HPDE6-E6E7 (cell line): ENCODE results near the gene PPP1R26.

Source experiments
- DNase-seq: peaks from one replicate; pipeline ENCODE4 v3.0.0; 2011; ENCODE audit warnings: missing footprints; ENCODE audit errors: extremely low spot score

PPP1R26 gene

DNA sequence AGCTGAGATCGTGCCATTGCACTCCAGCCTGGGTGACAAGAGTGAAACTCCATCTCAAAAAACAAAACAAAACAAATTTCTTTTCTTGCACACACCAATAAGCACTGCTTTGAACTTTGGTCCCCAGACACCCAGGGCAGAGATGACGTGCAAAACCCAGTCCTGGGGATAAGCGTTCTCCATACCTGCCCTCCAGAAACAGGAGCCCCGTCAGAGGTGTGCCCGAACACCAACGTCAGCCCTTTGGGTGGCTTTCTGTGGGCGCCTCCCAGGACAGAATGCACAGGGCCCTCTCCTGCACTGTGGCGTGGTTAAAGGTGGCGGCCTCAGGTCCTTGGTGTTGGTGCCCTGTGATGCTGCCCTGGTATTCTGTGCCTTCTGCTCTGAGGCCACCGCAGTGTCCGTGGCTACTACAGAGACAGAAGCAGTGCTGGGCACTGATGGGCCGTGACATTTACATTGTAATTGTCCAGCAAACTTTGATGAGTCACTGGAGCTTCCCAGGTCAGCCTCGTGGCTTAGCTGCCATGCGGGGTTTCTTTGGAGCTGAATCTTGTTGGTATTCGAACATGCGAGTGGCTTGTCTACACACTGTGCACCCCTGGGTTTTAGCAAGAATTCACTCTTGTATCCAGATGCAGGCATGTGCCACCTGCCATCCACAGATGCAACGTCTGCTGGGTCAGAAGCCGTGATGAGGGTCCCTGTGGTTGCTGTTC is 9.8 kb downstream of the PPP1R26 start:
- no peak for DNase-seq

DNA sequence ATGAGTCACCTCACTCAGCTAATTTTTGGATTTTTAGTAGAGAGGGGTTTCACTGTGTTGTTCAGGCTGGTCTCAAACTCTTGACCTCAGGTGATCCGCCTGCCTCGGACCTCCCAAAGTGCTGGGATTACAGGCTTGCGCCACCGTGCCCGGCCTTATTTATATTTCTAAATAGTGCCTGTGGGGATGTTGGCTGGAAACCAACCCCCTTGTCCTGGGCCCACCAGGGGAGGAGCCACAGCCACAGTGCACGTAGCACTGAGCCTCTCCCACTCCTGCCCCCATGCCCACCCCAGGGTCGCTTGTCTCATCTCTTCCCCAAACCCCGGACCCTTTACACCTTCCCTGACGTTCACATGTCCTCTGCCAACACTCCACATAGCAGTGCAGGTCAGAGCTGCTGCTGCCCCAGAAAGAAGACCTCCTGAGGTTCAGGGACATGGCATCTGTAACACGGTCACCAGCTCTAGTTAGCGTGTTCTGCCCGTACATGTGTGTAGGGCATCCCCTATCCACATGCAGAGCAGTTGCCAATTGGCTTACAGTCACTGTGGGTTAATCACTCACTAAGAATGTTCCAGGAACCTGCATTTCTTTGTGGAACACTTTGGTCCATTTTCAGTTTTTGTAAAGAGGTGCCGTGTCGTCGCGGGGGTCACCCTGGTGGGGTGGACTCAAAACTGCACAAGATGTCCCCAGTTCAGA is 10.7 kb downstream of the PPP1R26 start:
- no peak for DNase-seq

GRCh38 chr9:135490980-135491464 is 11.4 kb downstream of the PPP1R26 start:
- DNase-seq: no peak

DNA sequence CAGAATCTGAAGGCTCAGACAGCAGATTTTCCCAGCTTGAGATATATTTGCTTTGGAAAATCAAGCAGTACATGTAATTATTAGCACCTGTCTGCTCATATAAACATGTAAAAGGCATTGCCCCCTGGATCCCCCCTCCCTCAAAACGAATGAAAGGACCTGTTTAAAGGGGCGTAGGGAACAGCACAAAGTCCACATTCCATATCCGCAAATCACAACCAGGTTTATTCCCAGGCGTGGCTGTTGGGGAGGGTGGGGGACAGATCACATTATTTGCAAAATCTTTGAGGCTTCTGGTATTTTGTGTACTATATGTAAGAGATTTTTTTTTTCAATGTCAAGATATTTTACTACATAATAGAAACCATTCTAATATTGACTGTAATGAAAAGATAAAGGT is 12.2 kb downstream of the PPP1R26 start:
- DNase-seq: no peak

DNA sequence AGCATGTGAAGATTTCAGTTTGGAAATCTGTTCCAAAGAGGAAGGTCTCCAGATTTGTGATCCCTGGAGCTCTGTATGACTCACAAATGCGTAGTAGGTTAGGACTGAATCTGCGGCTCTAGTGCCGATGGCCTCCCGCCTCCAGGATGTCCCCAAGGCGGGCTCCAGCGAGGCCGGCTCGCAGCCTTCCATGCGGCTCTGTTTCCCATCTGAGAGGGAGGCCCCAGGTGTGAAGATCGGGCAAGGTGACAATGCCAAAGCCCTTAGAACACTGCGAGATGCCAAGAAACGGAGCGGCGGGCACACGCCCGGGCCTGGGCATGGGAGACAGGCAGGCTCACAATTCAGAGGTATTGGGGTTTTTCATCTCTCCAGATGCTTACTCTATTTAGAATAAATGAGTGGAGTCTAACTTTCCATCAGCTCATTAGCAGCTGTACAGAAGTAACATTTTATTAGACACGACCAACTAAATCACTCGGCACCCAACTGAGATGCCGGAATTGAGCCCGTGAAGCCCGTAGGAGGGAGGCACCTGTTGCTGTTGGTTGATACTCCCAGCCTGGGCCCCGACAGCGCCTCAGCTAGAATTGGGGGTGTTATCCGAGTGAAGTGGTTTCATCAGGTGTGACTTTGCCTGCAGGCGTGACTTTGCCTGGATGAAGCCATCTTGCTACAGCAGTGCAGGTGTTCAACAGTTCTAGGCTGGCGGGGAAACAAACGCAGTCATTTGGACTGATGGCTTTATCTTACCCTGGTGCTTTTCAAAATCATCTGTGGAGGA is 13.5 kb downstream of the PPP1R26 start:
- no peak for DNase-seq

DNA sequence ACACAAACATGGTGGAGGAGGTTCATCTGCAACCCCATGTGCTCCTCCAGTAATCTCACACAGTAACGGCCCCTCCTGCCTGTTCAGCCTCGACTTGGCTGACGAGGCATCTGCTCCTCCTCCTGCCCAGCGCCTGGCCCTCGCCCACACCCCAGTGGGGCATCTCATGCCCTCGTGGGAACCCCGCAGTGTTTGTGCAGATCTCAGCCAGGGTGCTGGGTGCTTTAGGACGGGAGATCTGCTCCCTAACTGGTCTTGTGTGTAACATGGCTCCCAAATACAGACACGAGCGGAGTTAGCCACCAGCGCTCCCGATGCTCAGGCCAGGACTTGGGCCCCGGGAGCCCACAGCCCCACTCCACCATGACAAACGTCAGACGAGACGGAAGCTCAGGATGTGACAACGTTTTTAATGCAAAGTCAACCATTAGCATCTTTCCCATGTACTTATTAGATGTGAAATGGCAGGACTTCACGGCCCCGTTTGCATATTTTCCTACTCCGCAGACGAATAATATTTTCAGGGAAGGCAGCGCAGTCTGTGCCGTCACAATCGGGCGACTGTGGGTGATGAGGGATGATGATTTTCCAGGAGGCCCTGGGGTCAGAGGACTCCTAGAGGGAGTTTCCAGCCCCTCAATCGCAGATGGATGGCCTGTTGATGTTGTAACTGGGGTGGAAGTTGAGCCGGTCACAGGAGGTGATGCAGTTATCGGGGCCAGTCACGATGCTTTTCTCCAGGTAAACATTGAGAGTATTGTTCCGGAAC is 15.4 kb downstream of the PPP1R26 start:
- no peak for DNase-seq

DNA sequence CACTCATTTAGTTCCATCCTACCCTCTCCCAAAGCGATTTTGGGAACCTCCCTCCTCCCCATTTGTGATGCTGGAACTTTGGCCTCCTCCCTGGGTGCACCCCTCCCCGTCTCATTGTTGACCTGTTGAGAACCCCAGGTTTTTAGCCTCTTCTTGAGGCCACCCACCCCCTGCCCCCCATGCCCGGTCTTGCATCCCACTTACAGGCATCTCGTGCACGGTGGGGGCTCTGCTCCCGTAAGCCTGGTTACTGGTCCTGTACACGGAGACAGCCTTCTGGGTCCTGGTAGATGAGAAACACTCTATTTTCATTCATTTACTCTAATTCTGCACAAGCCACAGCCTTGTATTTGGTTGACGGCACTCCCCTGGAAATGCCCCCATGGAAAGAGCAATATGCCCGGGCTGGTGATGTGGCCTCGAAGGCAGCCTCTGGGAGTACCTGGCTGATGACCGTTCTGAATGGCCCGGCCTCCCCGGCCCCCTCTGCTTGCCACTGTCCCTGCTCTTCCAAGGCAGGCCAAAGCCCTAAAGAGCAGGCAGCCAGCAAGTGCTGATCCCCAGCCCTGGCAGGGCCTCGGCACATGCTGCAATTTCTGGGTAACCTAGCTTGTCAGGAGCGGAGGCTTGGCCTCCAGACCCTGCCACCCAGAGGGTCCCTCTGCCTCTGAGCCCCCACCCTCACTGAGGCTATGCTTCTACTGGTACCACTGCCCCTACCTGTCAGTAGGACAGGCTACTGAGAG is 19.0 kb downstream of the PPP1R26 start:
- DNase-seq: no peak

- DNase-seq: peak; percentile 66
Measured at GRCh38 chr9:135499326-135500070, 19.9 kb downstream of the PPP1R26 start.

GRCh38 chr9:135500071-135500524 is 20.5 kb downstream of the PPP1R26 start:
- no peak for DNase-seq

DNA sequence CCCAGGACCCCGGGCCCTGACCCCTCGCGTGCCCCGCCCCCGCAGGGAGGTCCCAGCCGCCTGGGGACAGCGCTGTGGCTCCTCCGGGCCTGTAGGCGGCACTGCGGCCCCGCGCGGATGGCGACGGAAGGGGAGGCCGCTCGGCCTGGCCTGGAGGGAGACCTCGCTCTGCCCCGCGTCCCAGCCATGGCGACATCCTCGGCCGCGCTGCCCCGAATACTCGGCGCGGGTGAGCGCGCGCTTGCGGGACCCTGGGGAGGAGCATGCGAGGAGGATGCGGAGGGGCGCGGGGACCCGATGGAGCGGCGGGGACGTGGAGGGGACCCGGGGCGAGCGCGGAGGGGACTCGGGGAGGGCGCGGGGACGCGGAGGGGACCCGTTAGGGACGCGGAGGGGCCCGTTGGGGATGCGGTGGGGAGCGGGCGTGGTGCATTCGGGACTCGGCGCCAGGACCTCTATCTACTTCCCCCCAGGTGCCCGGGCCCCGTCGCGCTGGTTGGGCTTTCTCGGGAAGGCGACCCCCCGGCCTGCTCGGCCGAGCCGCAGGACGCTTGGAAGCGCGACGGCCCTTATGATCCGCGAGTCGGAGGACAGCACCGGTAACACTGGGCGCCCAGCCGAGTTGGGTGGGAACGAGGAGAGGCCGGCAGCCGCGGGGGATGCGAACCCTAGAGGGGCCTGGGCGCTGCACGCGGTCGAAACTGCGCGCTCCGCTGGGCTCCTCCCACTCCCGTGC is 21.1 kb downstream of the PPP1R26 start, which contains the start of gene MRPS2:
Gene MRPS2 (plus strand): TSS at position 158 of the 736 bp plus-strand sequence. CDS start 29 bp downstream, at position 187.
- peak; percentile 75 for DNase-seq

DNA sequence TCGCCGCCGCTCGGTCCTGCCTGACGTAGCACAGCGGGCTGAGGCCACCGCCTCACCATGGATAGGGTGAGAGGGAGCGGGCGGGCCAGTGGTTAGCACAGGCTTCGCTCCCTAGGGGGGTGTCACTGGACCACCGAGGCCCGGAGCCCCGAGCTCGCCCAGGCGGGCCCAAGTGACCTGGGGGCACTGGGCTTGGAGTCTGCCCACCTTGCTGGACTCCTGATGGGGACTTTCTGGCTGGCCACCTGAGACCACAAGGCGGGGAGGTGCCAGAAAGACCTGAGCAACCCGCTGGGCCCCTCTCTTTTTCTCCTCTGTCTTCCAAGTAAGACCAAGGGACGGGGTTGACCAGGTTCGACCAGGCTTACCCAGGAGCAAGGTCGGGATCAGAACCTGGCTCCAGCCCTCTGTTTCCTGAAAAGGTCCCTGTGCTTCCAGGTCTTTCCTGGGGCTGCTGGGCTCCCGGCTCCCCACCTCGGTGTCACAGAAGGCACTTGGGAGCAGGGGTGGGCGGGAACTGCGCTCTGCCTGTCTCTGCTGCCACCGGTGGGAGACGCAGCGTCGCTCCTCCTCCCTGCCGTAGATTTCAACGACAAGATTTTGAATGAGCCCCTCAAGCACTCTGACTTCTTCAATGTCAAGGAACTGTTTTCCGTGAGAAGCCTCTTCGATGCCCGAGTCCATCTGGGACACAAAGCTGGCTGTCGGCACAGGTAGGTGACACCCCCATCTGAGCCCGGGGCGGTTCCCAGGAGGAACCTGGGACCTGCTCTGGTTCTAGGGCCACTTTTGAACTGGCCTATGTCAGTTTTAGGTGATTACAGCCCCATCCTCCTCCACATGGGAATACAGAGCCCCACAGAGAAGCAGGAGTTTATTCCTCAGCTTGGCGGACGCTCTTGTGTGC is 21.9 kb downstream of the PPP1R26 start:
- DNase-seq: peak; percentile 52

DNA sequence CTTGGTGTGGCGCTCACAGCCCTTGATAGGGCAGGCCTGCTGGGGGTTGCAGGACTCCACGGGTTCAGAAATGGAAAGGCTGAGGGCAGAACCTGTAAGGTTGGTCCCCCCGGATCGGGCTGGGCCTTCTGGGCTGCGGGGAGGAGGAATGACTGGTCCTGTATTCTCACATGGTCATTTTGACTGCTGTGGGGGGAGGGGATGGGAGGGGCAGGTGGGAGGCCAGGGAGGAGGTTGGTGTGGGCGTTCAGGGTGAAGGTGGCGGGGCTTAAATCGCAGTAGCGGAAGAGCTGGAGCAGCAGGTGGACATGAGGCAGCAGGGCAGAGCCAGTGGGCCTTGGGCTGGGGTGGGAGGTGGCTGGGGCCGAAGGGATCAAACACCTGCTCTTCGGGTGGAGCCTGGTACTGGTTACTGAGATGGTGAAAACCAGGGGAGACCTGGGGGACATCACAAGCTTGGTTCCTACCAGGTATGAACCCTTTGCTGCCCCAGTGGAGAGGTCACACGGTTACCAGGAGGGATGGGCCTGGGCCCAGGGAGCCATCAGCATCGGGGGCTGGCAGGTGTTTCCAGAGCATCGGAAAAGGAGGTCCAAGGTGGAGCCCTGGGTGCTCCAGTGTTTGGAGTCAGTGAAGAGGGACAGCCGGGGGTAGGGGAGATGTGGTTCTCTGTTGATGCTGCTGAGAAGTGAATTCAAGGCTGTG is 22.7 kb downstream of the PPP1R26 start:
- no peak for DNase-seq

- no peak for DNase-seq
Measured at GRCh38 chr9:135502873-135503321, 23.3 kb downstream of the PPP1R26 start.

DNA sequence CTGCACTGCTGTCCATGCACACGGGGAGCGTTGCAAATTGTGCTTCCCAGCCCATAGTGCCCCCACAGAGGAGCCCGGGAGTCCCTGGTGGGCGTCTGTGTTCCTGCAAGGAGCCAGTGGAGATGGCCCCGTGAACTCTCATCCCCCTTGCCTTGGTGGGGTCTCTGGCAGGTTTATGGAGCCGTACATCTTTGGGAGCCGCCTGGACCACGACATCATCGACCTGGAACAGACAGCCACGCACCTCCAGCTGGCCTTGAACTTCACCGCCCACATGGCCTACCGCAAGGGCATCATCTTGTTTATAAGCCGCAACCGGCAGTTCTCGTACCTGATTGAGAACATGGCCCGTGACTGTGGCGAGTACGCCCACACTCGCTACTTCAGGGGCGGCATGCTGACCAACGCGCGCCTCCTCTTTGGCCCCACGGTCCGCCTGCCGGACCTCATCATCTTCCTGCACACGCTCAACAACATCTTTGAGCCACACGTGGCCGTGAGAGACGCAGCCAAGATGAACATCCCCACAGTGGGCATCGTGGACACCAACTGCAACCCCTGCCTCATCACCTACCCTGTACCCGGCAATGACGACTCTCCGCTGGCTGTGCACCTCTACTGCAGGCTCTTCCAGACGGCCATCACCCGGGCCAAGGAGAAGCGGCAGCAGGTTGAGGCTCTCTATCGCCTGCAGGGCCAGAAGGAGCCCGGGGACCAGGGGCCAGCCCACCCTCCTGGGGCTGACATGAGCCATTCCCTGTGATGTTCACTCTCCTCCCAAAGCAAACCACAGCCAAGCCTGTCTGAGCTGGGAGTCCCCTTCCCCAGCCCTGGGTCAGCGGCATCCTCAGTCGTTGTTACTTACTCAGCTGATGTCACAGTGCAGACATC is 24.0 kb downstream of the PPP1R26 start:
- no peak for DNase-seq

- DNase-seq: peak; percentile 62
Measured at GRCh38 chr9:135504262-135505243, 25.0 kb downstream of the PPP1R26 start.
